ENCODE data around the gene ZNF304.

- TF ChIP-seq CTCF (conservative IDR thresholded peaks at IDR 0.05; ENCODE audit: low read depth, low read length) (no peak), CEBPB (IDR thresholded peaks at IDR 0.05; ENCODE audit: low read depth, low read length) (no peak), USF2 (IDR thresholded peaks at IDR 0.05; ENCODE audit: low read depth, low read length) (no peak), MXI1 (IDR thresholded peaks at IDR 0.05; ENCODE audit: borderline replicate concordance, low read depth, low read length) (no peak), CHD1 (IDR thresholded peaks at IDR 0.05; ENCODE audit: low read depth, low read length) (no peak), FOS (IDR thresholded peaks at IDR 0.05; ENCODE audit: low read depth, low read length) (no peak), SMC3 (IDR thresholded peaks at IDR 0.05; ENCODE audit: low read depth, low read length) (no peak), RAD21 (IDR thresholded peaks at IDR 0.05; ENCODE audit: low read length) (no peak), BHLHE40 (IDR thresholded peaks at IDR 0.05; ENCODE audit: low read depth, low read length) (no peak), MAFK (IDR thresholded peaks at IDR 0.05; ENCODE audit: low read depth, low read length) (no peak)
Observed at GRCh38 chr19:57363688-57364181, 12.7 kb downstream of the ZNF304 start.

Measured in IMR-90 (cell line).